Uterus (tissue), 4 donors: Measurements from ENCODE around the gene TKT. TPM values are rescaled to one million over a fixed set of nuclear protein-coding genes. Genes with fewer than 3 reads are reported as not detected.
A peak's percentile ranks its signal among the peaks of the same experiment; 100 is the strongest.

Experiments
- DNase-seq, 2 donors: peaks; one replicate each; pipeline ENCODE4 v3.0.0-alpha.2; 2019 to 2020
- H3K27ac ChIP-seq, 2 donors: fragments of 200-600 bp; sonication (generic); 1 replicate in 1 of 2; 2 replicates in 1 of 2; pipeline ENCODE4 v1.5.1; 2016 to 2018
- H3K27me3 ChIP-seq, 2 donors: fragments of 200-600 bp; sonication (generic); one replicate each; pipeline ENCODE4 v1.5.1; 2018 to 2019; ENCODE audit warnings: control low read depth in 1 of 2
- H3K36me3 ChIP-seq, 2 donors: fragments of 200-600 bp; sonication (generic); one replicate each; pipeline ENCODE4 v1.5.1; 2019; ENCODE audit warnings: control low read depth in 1 of 2
- H3K4me1 ChIP-seq, 2 donors: fragments of 200-600 bp; sonication (generic); one replicate each; pipeline ENCODE4 v1.5.1; 2018 to 2019; ENCODE audit warnings: control low read depth in 1 of 2
- H3K4me3 ChIP-seq, 2 donors: fragments of 200-600 bp; sonication (generic); 1 replicate in 1 of 2; 2 replicates in 1 of 2; pipeline ENCODE4 v1.5.1; 2018 to 2019; ENCODE audit warnings: mild to moderate bottlenecking in 1 of 2
- H3K9me3 ChIP-seq, 2 donors: fragments of 200-600 bp; sonication (generic); one replicate each; pipeline ENCODE4 v1.5.1; 2019; ENCODE audit warnings: control low read depth in 1 of 2
- POLR2A ChIP-seq, 2 donors: fragments of 450-650 bp; IDR thresholded peaks; one replicate each; pipeline ENCODE4 v1.6.1; 2016; ENCODE audit warnings: antibody characterized with exemption in 2 of 2, mild to moderate bottlenecking in 1 of 2, moderate library complexity in 1 of 2
- intact Hi-C: fragments of 100-400 bp; cut with DNase I; formaldehyde crosslinking; loops from one replicate; pipeline ENCODE4 v1.15.1; 2023; ENCODE audit warnings: low total_unique reads
- total RNA-seq, 4 donors: library from RNA; depleted of rRNA in 3 of 4; stranded (reverse); fragments of >200 nt in 3 of 4; gene quantifications; one replicate each; pipeline versions ENCODE4 v1.1.0 to v1.2.4, GENCODE V29; 2014 to 2023
- TF ChIP-seq, protein P1 (sequence below), 4 experiments: fragments of 200-600 bp in 2 of 4; fragments of 450-650 bp in 2 of 4; sonication (generic) in 2 of 4; IDR thresholded peaks; one replicate each; pipeline ENCODE4 v1.5.1; 2016 to 2019; ENCODE audit warnings: antibody characterized with exemption in 4 of 4, mild to moderate bottlenecking in 2 of 4, moderate library complexity in 1 of 4
- donor health status: DM: yes; HTN: yes; CAD: no.

TKT gene, protein sequence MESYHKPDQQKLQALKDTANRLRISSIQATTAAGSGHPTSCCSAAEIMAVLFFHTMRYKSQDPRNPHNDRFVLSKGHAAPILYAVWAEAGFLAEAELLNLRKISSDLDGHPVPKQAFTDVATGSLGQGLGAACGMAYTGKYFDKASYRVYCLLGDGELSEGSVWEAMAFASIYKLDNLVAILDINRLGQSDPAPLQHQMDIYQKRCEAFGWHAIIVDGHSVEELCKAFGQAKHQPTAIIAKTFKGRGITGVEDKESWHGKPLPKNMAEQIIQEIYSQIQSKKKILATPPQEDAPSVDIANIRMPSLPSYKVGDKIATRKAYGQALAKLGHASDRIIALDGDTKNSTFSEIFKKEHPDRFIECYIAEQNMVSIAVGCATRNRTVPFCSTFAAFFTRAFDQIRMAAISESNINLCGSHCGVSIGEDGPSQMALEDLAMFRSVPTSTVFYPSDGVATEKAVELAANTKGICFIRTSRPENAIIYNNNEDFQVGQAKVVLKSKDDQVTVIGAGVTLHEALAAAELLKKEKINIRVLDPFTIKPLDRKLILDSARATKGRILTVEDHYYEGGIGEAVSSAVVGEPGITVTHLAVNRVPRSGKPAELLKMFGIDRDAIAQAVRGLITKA
- total RNA-seq = 100 to 1,000 TPM in 1 of 4 donors, 10 to 100 TPM in 3; 74.5 to 113 (median 84.6) TPM

DNA sequence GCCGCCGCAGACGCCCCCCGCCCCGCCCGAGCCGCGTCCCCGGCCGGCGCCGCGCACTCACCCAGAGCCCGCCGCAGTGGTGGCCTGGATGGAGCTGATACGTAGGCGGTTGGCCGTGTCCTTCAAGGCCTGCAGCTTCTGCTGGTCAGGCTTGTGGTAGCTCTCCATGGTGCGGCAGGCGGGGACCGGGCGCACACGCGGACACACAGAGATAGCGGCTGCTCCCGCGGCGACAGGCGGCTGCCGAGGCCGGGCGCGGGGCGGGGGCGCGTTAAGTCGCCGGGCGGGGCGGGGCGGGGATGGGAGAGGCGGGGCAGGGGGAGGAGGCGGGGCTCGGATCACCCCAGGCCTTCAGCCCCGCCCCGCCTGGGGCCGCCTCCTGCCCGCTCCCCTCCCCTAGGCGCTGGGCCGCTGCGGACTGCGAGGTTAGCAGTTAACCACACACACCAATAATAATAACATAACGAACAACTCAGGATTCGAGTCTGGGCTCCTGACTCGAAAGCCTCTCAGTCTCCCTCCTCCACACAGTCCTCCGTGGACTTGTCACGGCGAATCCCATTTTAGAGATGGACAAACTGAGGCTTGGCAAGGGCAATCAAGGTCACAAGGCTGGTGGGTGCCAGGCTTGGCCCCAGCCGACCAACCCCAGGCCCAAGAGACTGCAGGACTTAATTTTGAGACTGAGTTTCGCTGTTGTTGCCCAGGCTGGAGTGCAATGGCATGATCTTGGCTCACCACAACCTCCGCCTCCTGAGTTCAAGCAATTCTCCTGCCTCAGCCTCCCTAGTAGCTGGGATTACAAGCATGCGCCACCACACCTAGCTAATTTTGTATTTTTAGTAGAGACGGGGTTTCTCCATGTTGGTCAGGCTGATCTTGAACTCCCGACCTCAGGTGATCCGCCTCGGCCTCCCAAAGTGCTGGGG lies at the start of gene TKT:
TSS of gene TKT (minus strand) at position 248 of the 929 bp plus-strand sequence. CDS start at position 168, 80 bp downstream.
- Histone ChIP-seq H3K27me3 (no peaks in the 10 kb centered on the region), H3K9me3 (no peaks in the 10 kb centered on the region), H3K4me3 (peak within 1 kb of the TSS; percentile 82 to 86), H3K36me3 (no peaks in the 10 kb centered on the region), H3K4me1 (peaks cover 0 to 12% of the 10 kb centered on the region in 2 donors), H3K27ac (peak within 1 kb of the TSS; percentile 75 to 81)
- peak; percentile 78 to 81 for DNase-seq
- TF ChIP-seq, protein P1, sequence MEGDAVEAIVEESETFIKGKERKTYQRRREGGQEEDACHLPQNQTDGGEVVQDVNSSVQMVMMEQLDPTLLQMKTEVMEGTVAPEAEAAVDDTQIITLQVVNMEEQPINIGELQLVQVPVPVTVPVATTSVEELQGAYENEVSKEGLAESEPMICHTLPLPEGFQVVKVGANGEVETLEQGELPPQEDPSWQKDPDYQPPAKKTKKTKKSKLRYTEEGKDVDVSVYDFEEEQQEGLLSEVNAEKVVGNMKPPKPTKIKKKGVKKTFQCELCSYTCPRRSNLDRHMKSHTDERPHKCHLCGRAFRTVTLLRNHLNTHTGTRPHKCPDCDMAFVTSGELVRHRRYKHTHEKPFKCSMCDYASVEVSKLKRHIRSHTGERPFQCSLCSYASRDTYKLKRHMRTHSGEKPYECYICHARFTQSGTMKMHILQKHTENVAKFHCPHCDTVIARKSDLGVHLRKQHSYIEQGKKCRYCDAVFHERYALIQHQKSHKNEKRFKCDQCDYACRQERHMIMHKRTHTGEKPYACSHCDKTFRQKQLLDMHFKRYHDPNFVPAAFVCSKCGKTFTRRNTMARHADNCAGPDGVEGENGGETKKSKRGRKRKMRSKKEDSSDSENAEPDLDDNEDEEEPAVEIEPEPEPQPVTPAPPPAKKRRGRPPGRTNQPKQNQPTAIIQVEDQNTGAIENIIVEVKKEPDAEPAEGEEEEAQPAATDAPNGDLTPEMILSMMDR (IDR thresholded peaks at IDR 0.05) = no peak
- TF ChIP-seq POLR2A (IDR thresholded peaks at IDR 0.05) = peak; percentile 40 to 67
- intact Hi-C loops = no loop called here

DNA sequence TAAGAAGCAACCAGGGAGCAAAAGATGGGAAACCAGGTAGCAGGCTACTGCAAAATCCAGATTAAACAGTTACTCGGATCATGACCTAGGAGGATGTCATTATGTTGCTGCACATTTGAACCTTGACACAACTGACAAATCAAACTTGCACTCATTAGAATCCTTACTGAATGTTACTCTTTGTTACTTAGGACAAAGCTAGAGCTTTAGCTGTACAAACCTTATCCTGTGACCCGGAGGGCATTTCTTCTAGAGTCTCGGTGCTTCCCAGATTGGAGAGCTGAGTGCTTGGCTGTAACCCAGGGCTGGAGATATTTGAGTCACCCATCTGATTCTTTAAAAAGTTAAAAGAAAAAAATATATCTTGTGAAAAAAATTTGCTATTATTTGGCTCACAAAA lies 48.1 kb upstream of the TKT start:
- H3K27ac ChIP-seq = peak overlapping the region; percentile 13 to 19
- intact Hi-C loops = no loop called here
- H3K27me3 ChIP-seq = no peaks in the 10 kb centered on the region
- H3K9me3 ChIP-seq = no peaks in the 10 kb centered on the region
- no peaks in the 10 kb centered on the region for H3K4me1 ChIP-seq
- TF ChIP-seq, protein P1 (IDR thresholded peaks at IDR 0.05) = no peak
- no peak for TF ChIP-seq POLR2A (IDR thresholded peaks at IDR 0.05)
- no peak for DNase-seq
- H3K4me3 ChIP-seq = no peak overlapping the region
- H3K36me3 ChIP-seq = no peaks in the 10 kb centered on the region

DNA sequence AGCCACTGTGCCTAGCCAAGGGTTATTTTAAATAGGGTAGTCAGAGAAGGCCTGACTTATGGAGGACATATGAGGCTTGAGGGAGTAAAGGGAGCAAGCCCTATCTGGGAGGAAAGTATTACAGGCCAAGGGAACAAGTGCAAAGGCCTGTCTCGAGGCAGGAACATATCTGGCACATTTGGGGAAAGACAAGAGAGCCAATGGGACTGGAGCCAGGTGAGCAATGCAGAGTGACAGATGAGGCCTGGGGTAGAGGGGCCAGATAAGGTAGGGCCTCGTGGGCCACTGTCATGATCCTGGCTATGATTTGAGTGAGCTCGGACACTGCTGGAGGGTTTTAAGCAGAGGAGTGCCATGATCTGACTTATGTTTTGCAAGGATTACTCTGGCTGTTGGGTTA lies 47.7 kb upstream of the TKT start:
- DNase-seq = no peak
- Histone ChIP-seq H3K4me3 (no peak overlapping the region), H3K4me1 (no peaks in the 10 kb centered on the region), H3K27me3 (no peaks in the 10 kb centered on the region), H3K27ac (peak overlapping the region; percentile 13 to 19), H3K9me3 (no peaks in the 10 kb centered on the region), H3K36me3 (no peaks in the 10 kb centered on the region)
- no peak for TF ChIP-seq POLR2A (IDR thresholded peaks at IDR 0.05)
- TF ChIP-seq, protein P1 (IDR thresholded peaks at IDR 0.05) = no peak
- intact Hi-C loops = no loop called here

DNA sequence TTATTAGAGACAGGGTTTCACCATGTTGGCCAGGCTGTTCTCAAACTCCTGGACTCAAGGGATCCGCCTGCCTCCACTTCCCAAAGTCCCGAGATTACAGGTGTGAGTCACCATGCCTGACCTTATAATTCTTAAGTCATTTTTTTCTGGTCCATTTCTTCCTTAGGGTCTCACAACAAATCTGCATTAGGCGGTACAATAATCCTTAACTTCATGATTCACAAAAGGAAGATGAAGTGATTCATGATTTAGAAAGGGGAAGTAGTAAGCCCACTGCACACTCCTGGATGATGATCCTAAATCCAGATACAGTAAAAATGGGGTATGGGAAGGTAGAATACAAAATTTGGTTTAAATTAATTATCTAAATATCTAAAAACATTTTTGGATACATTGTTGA lies 45.0 kb upstream of the TKT start:
- Histone ChIP-seq H3K4me3 (no peak overlapping the region), H3K36me3 (no peaks in the 10 kb centered on the region), H3K4me1 (no peaks in the 10 kb centered on the region), H3K9me3 (no peaks in the 10 kb centered on the region), H3K27me3 (no peaks in the 10 kb centered on the region), H3K27ac (peak overlapping the region in 1 of 2 donors; percentile 51)
- intact Hi-C loops = no loop called here
- TF ChIP-seq, protein P1 (IDR thresholded peaks at IDR 0.05) = no peak
- no peak for TF ChIP-seq POLR2A (IDR thresholded peaks at IDR 0.05)
- DNase-seq = no peak
